ENCODE results near the gene GINS1. TPM values are rescaled to one million over a fixed set of nuclear protein-coding genes. Genes with fewer than 3 reads are reported as not detected.

Gene GINS1
- total and polyA plus RNA-seq, 2 donors (not counting 1 experiment from before 2014, with no cell fraction given) = 0.61 to 2.0 TPM

- Mint-ChIP-seq H3K4me1 (peaks cover under 1% of the 10 kb centered on the region), H3K27ac (no peak overlapping the region), H3K9me3 (ENCODE audit: insufficient read depth) (no peaks in the 10 kb centered on the region), H3K4me3 (no peak overlapping the region), H3K27me3 (no peaks in the 10 kb centered on the region)
- no peak for TF ChIP-seq CTCF (IDR thresholded peaks at IDR 0.05)
- TF ChIP-seq EZH2 (IDR thresholded peaks at IDR 0.05; ENCODE audit: borderline replicate concordance, insufficient read depth, low read depth, low read length, poor library complexity, severe bottlenecking) = no peak
- H3K79me2 ChIP-seq (ENCODE audit: control insufficient read depth, insufficient read depth, low read length) = no peaks in the 10 kb centered on the region
- H3K9ac ChIP-seq (ENCODE audit: low read length) = no peak overlapping the region
- no peak overlapping the region for H3K4me2 ChIP-seq (replicated peaks; ENCODE audit: low read depth, low read length, poor library complexity, severe bottlenecking)
- H3K9me3 ChIP-seq (ENCODE audit: control extremely low read depth in 1 of 3, control insufficient read depth in 2 of 3, insufficient read depth in 1 of 3, low read length in 2 of 3) = no peaks in the 10 kb centered on the region
- H3K4me3 ChIP-seq (ENCODE audit: control extremely low read depth in 1 of 5, extremely low read depth in 1 of 5, insufficient read depth in 1 of 5, low read depth in 2 of 5, low read length in 4 of 5) = no peak overlapping the region
- intact Hi-C loops (cut with micrococcal nuclease) = no loop called here
- ATAC-seq (ENCODE audit: low read depth) = no peak
- H3K36me3 ChIP-seq (replicated peaks in 1 of 2; ENCODE audit: control extremely low read depth in 1 of 2, control insufficient read depth in 1 of 2, extremely low read depth in 1 of 2, insufficient read depth in 2 of 2, low read length in 1 of 2) = no peaks in the 10 kb centered on the region
- H2AFZ ChIP-seq (ENCODE audit: insufficient read depth, low read depth, low read length, poor library complexity, severe bottlenecking) = no peak overlapping the region
- H3K27me3 ChIP-seq (replicated peaks in 1 of 4; ENCODE audit: control extremely low read depth in 1 of 4, control insufficient read depth in 3 of 4, insufficient read depth in 4 of 4, low read length in 3 of 4) = no peaks in the 10 kb centered on the region
- H3K27ac ChIP-seq (ENCODE audit: low read length in 2 of 2) = no peak overlapping the region
- POLR2A ChIA-PET = no interaction called here
- peaks cover 0 to under 1% of the 10 kb centered on the region in 2 donors for H3K4me1 ChIP-seq (ENCODE audit: control insufficient read depth in 2 of 2, insufficient read depth in 2 of 2, low read length in 2 of 2)
- no peak for DNase-seq
- CTCF ChIA-PET = no interaction called here
- no peaks in the 10 kb centered on the region for H4K20me1 ChIP-seq (ENCODE audit: control insufficient read depth, insufficient read depth, low read length, poor library complexity, severe bottlenecking)
- WGBS (ENCODE audit: insufficient coverage) = 93% methylated on average over 6 of the region's 12 CpGs
Observed at GRCh38 chr20:25491446-25492038, 84.1 kb downstream of the GINS1 start.

GRCh38 chr20:25493137-25493536 lies 85.7 kb downstream of the GINS1 start:
- WGBS (ENCODE audit: insufficient coverage) = 90% methylated on average over 5 of the region's 10 CpGs
- no peak overlapping the region for H3K9ac ChIP-seq (ENCODE audit: low read length)
- Mint-ChIP-seq H3K27ac (no peak overlapping the region), H3K4me3 (no peak overlapping the region), H3K27me3 (no peaks in the 10 kb centered on the region), H3K4me1 (no peaks in the 10 kb centered on the region), H3K9me3 (ENCODE audit: insufficient read depth) (no peaks in the 10 kb centered on the region)
- H3K4me1 ChIP-seq (ENCODE audit: control insufficient read depth in 2 of 2, insufficient read depth in 2 of 2, low read length in 2 of 2) = no peaks in the 10 kb centered on the region
- H3K27me3 ChIP-seq (replicated peaks in 1 of 4; ENCODE audit: control extremely low read depth in 1 of 4, control insufficient read depth in 3 of 4, insufficient read depth in 4 of 4, low read length in 3 of 4) = no peaks in the 10 kb centered on the region
- ChIA-PET POLR2A (no interaction called here), CTCF (interaction anchor here (1.0 kb wide), 1 partner anchor 46 kb away, joined by 3 read pairs; no protein-coding TSS in a partner anchor)
- DNase-seq (no peak), ATAC-seq (ENCODE audit: low read depth) (no peak)
- intact Hi-C loops (cut with micrococcal nuclease) = no loop called here
- no peak overlapping the region for H3K27ac ChIP-seq (ENCODE audit: low read length in 2 of 2)
- no peak overlapping the region for H2AFZ ChIP-seq (ENCODE audit: insufficient read depth, low read depth, low read length, poor library complexity, severe bottlenecking)
- no peak overlapping the region for H3K4me2 ChIP-seq (replicated peaks; ENCODE audit: low read depth, low read length, poor library complexity, severe bottlenecking)
- H4K20me1 ChIP-seq (ENCODE audit: control insufficient read depth, insufficient read depth, low read length, poor library complexity, severe bottlenecking) = no peaks in the 10 kb centered on the region
- no peak overlapping the region for H3K4me3 ChIP-seq (ENCODE audit: control extremely low read depth in 1 of 5, extremely low read depth in 1 of 5, insufficient read depth in 1 of 5, low read depth in 2 of 5, low read length in 4 of 5)
- TF ChIP-seq EZH2 (IDR thresholded peaks at IDR 0.05; ENCODE audit: borderline replicate concordance, insufficient read depth, low read depth, low read length, poor library complexity, severe bottlenecking) (no peak), CTCF (IDR thresholded peaks at IDR 0.05) (no peak)
- H3K79me2 ChIP-seq (ENCODE audit: control insufficient read depth, insufficient read depth, low read length) = no peaks in the 10 kb centered on the region
- no peaks in the 10 kb centered on the region for H3K9me3 ChIP-seq (ENCODE audit: control extremely low read depth in 1 of 3, control insufficient read depth in 2 of 3, insufficient read depth in 1 of 3, low read length in 2 of 3)
- no peaks in the 10 kb centered on the region for H3K36me3 ChIP-seq (replicated peaks in 1 of 2; ENCODE audit: control extremely low read depth in 1 of 2, control insufficient read depth in 1 of 2, extremely low read depth in 1 of 2, insufficient read depth in 2 of 2, low read length in 1 of 2)

All from B cell (primary cell).